GM18861 (cell line): ENCODE measurements around the gene LLCFC1.

Experiments
- ATAC-seq: cut with Tn5 transposase; IDR thresholded peaks from one replicate; pipeline ENCODE4 v1.9.1; 2021; ENCODE audit not compliant: unreplicated experiment

Gene LLCFC1

GRCh38 chr7:142910031-142910433, 29.3 kb upstream of the LLCFC1 start:
- ATAC-seq = no peak

DNA sequence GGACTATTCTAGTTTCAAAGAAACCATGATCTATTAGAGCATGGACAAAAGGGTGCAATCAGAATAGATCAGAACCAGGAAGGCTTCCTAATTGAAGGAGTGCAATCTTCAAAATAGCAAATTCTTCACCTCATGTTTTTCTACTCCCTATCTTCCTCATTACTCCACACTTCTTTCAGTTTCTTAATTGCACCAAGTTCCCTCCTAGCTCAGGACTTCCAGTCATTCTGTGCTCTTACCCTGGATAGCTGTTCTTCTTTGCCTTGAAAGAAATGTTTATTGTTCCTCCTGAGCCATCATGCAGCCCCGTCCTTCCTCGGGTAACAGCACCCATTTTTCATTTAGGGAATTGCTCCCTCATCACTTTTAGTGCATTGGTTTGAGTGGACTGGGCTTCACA, 28.8 kb upstream of the LLCFC1 start:
- ATAC-seq = no peak

- no peak for ATAC-seq
Measured at GRCh38 chr7:142913051-142913450, 26.2 kb upstream of the LLCFC1 start.

DNA sequence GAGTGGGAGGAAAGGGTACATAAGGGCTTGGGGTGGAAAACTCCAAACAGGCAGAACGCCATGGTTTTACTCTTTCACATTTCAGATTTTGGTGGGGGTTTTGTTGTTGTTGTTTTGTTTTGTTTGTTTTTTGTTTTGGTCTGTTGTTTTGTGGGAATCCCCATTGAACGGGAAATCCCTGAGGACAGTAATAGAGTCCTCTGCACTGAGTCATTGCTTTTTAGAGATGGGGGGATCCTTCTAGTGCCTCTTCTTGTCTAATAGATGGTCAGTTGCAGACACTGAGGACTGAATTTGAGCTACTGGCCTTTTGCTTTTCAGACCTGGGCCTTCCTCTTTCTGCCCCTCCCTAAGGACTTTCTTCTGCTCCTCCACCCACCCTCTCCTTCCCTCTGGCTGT, 25.7 kb upstream of the LLCFC1 start:
- ATAC-seq = no peak

GRCh38 chr7:142914121-142914520, 25.2 kb upstream of the LLCFC1 start:
- ATAC-seq = no peak

GRCh38 chr7:142915315-142915714, 24.0 kb upstream of the LLCFC1 start:
- ATAC-seq = no peak

GRCh38 chr7:142916508-142916907, 22.8 kb upstream of the LLCFC1 start:
- ATAC-seq = no peak

DNA sequence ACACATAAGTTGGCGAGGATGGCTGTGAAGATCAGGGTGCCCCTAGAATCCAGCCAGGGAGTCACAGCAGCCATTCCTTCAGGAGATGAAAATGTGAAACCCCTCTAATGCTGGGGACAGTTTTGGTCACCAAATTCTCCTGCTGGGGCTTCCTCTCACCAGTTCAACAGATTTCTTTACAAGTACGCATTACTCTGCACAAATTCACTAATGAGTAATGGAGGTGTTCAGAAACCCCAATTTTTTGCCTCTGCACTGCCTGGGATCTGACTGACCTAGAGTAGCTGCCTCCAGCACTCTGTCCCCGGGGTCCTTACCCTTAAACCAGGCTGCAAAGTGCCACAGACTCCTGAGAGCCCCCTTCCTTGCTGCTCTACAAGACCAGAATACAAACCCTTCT, 21.8 kb upstream of the LLCFC1 start:
- no peak for ATAC-seq

- no peak for ATAC-seq
Measured at GRCh38 chr7:142918901-142919300, 20.4 kb upstream of the LLCFC1 start.

- ATAC-seq = no peak
Measured at GRCh38 chr7:142919656-142920055, 19.6 kb upstream of the LLCFC1 start.

DNA sequence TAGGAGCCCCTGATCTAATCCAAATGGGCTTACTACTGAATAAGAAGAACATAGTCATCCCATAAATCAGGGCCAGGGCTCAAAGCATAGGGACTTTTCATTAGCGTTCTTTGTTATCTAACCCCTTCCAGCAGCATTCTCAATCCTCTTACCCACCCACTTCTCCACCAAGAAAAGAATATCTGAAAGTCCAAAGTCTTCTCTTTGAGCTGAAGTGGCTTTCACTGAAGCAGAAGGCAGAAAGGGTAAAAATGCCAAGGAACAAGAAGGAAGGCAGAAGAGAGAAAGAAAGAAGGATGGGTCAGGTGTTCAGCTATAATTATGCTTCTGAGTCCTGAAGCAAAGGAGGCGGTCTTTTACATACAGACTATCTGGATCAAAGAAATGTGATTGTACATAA, 15.9 kb upstream of the LLCFC1 start:
- ATAC-seq = no peak

GRCh38 chr7:142925413-142925812, 13.9 kb upstream of the LLCFC1 start:
- no peak for ATAC-seq

- ATAC-seq = no peak
Measured at GRCh38 chr7:142927085-142927745, 12.1 kb upstream of the LLCFC1 start.

- no peak for ATAC-seq
Measured at GRCh38 chr7:142927949-142928348, 11.3 kb upstream of the LLCFC1 start.

- ATAC-seq = no peak
Measured at GRCh38 chr7:142930126-142930730, 9.1 kb upstream of the LLCFC1 start.

- ATAC-seq = no peak
Measured at GRCh38 chr7:142932386-142933091, 6.7 kb upstream of the LLCFC1 start.

DNA sequence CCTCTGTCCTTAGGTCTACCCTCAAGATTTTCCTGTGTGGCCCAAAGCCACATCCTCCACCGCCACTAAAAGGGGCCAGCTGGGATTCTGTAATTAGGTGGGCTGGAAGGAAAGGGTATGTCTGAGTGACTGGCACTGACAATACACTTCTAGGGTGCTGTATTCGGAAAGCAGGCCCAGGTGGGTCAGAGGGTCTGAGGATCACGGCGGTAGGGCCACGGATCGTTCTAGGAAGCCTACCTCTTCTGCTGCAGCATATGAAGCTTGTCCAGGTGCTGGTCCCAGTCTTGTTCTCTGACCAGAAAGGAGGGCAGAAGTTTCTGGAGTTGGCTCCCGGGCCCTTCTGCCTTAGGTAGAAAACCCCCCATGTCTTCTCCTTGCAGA, 6.2 kb upstream of the LLCFC1 start:
- ATAC-seq = no peak

- no peak for ATAC-seq
Measured at GRCh38 chr7:142933624-142934023, 5.7 kb upstream of the LLCFC1 start, which contains the start of gene TRPV5. TSS of gene TRPV5 (minus strand) at chr7:142933746. CDS start at chr7:142933459, 287 bp downstream.

DNA sequence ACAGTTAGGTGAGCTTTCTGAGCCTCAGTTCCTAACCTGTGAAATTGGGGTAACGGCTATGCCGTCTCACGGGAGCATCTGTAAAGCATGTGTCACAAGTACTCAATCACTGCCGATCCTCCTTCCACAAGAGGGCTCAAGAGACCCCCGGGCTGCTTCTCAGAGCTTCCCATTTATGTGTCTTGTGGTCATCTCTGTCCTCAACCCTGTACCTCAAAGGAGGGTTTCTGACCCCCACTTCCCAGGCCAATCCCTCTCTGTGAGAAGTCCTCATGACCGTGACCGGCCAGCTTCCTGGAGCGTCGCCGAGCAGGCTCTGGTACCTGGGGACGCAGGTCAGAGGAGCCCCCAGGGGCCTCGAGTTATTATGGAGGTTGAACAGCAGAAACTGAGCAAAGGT, 5.2 kb upstream of the LLCFC1 start:
- no peak for ATAC-seq

- ATAC-seq = no peak
Measured at GRCh38 chr7:142935941-142936565, 3.2 kb upstream of the LLCFC1 start.

DNA sequence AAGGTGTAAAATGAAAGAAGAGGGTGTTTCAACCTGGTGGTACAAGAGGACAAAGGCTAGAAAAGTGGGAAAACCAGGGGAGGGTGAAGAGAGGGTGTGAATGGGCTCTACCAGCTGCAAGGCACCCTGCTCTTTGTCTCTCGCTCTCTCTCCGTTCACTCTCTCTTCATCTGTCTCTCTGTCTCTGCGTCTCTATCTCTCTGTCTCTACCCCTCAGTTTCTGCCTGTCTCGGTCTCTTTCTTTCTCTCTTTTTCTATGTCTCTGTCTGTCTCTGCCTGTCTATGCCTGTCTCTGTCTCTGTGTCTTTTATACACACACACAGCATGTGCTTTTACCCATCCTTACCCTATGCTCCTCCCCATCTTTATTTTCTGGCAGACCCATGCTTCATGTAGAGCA, 673 bp upstream of the LLCFC1 start:
- ATAC-seq = no peak

- no peak for ATAC-seq
Measured at GRCh38 chr7:142940966-142941535, 1.8 kb downstream of the LLCFC1 start.
